GM12878 (cell line): ENCODE data around the gene MED31. TPM values are rescaled to one million over a fixed set of nuclear protein-coding genes. Genes with fewer than 3 reads are reported as not detected.

Experiments
- ATAC-seq: fragments of 200-7000 bp; cut with Tn5 transposase; 3 replicates; pipeline ENCODE4 v1.9.1; 2020; ENCODE audit warnings: mild to moderate bottlenecking, moderate library complexity
- BruUV-seq: library from RNA; stranded (reverse); fragments of 400-500 nt; replicated peaks from 2 replicates; lab custom pipeline; 2021; lab: Mats Ljungman, UMichigan
- CTCF ChIA-PET: fragments of 300-600 bp; sonication (Branson Sonifier 250); formaldehyde crosslinking; extraction: SDS; loops from one replicate; lab custom pipeline; 2021; ENCODE audit warnings: inconsistent platforms; lab: Yijun Ruan, JAX
- POLR2A ChIA-PET: fragments of 350-600 bp; formaldehyde crosslinking; extraction: SDS; loops from one replicate; lab custom pipeline; 2021; ENCODE audit warnings: inconsistent platforms; lab: Charles Lee
- RAD21 ChIA-PET: fragments of 300-600 bp; sonication (Branson Sonifier 250); formaldehyde crosslinking; loops from one replicate; lab custom pipeline; 2023; ENCODE audit warnings: antibody characterized with exemption; ENCODE audit not compliant: unreplicated experiment; lab: Charles Lee
- SMC1A ChIA-PET: fragments of 300-600 bp; sonication (Branson Sonifier 250); formaldehyde crosslinking; loops from one replicate; lab custom pipeline; 2023; ENCODE audit not compliant: unreplicated experiment, uncharacterized antibody; lab: Charles Lee
- DNase-seq: peaks from one replicate; pipeline ENCODE4 v3.0.0-alpha.2; 2011; ENCODE audit warnings: low read depth, low spot score
- FAIRE-seq: peaks from 3 replicates; lab custom pipeline; 2011; peaks lifted over from hg19 to GRCh38; lab: Jason Lieb, UNC
- H2AFZ ChIP-seq: 2 replicates; pipeline ENCODE4 v1.6.0; 2011; ENCODE audit warnings: low read depth, low read length, control low read depth; ENCODE audit not compliant: control insufficient read depth
- H3K27ac ChIP-seq: 2 replicates; pipeline ENCODE4 v1.5.1; 2011; ENCODE audit warnings: control low read depth; ENCODE audit not compliant: control insufficient read depth, insufficient read depth
- H3K27me3 ChIP-seq, 2 experiments: replicated peaks in 1 of 2; 2 replicates each; pipeline versions ENCODE4 v1.6.0 to v1.6.1; 2011; ENCODE audit warnings: low read length in 1 of 2; ENCODE audit not compliant: control insufficient read depth in 2 of 2, insufficient read depth in 2 of 2
- H3K36me3 ChIP-seq, 2 experiments: 2 replicates each; pipeline ENCODE4 v1.5.1; 2011; ENCODE audit warnings: low read length in 1 of 2; ENCODE audit not compliant: control insufficient read depth in 2 of 2, insufficient read depth in 2 of 2
- H3K4me1 ChIP-seq: 2 replicates; pipeline ENCODE4 v1.6.1; 2011; ENCODE audit warnings: mild to moderate bottlenecking, low read length, moderate library complexity, mixed read lengths; ENCODE audit not compliant: control insufficient read depth, insufficient read depth
- H3K4me2 ChIP-seq: 2 replicates; pipeline ENCODE4 v1.6.0; 2011; ENCODE audit warnings: control low read depth; ENCODE audit not compliant: control insufficient read depth, insufficient read depth
- H3K4me3 ChIP-seq: fragments of 200-600 bp; sonication (generic); 2 replicates; pipeline ENCODE4 v1.5.1; 2016
- H3K79me2 ChIP-seq: 2 replicates; pipeline ENCODE4 v1.6.0; 2011; ENCODE audit warnings: low read length; ENCODE audit not compliant: control insufficient read depth, insufficient read depth
- H3K9ac ChIP-seq: 2 replicates; pipeline ENCODE4 v1.8.0; 2011; ENCODE audit warnings: low read length, control low read depth, mixed read lengths; ENCODE audit not compliant: control insufficient read depth, insufficient read depth
- H3K9me3 ChIP-seq: replicated peaks from 3 replicates; pipeline ENCODE4 v1.5.1; 2011; ENCODE audit warnings: mild to moderate bottlenecking, low read length; ENCODE audit not compliant: control insufficient read depth, insufficient read depth
- H4K20me1 ChIP-seq: 2 replicates; pipeline ENCODE4 v1.6.0; 2011; ENCODE audit not compliant: control insufficient read depth, insufficient read depth
- BHLHE40 ChIP-seq, 2 experiments: fragments of 450-650 bp in 1 of 2; IDR thresholded peaks; 2 replicates each; pipeline ENCODE4 v1.6.1; 2011 to 2017; ENCODE audit warnings: low read depth in 2 of 2, borderline replicate concordance in 1 of 2, improper control_type of control experiment in 1 of 2, low read length in 1 of 2, mild to moderate bottlenecking in 1 of 2
- NR2C1 ChIP-seq: fragments of 450-650 bp; IDR thresholded peaks from 2 replicates; pipeline ENCODE4 v1.6.1; 2017; ENCODE audit warnings: antibody characterized with exemption, mild to moderate bottlenecking, moderate library complexity
- RELB ChIP-seq: fragments of 450-650 bp; IDR thresholded peaks from 2 replicates; pipeline ENCODE4 v1.6.1; 2017; ENCODE audit warnings: low read depth, mild to moderate bottlenecking, moderate library complexity
- YY1 ChIP-seq: IDR thresholded peaks from 2 replicates; pipeline ENCODE4 v1.6.1; 2011; ENCODE audit warnings: low read depth, mild to moderate bottlenecking, low read length
- ZZZ3 ChIP-seq: IDR thresholded peaks from 2 replicates; pipeline ENCODE4 v1.6.1; 2011; ENCODE audit warnings: low read depth; ENCODE audit not compliant: control insufficient read depth, insufficient read length
- WGBS: methylation state at CpG from one replicate; pipeline ENCODE4 v1.1.6; 2016; ENCODE audit warnings: low lambda C conversion rate; ENCODE audit not compliant: insufficient replicate concordance, insufficient coverage; ENCODE audit errors: missing lambda C conversion rate; 5-methylcytosine and 5-hydroxymethylcytosine counted together
- in situ Hi-C: fragments of 300-500 bp; cut with MboI; formaldehyde crosslinking; loops from 9 replicates; pipeline ENCODE4 v1.14.3; 2018; ENCODE audit warnings: mixed read lengths
- intact Hi-C: fragments of 100-400 bp; cut with micrococcal nuclease; formaldehyde crosslinking; loops from one replicate; pipeline ENCODE4 v1.14.2; 2022; ENCODE audit not compliant: unreplicated experiment
- polyA plus RNA-seq, 11 experiments: library from polyadenylated mRNA; depleted of rRNA in 4 of 11; unstranded in 6 of 11; stranded (reverse) in 5 of 11; fragments of >200 nt; fragmentation: Nextera tagmentation in 4 of 11; fragmentation: Illumina TruSeq in 1 of 11; extraction: Ambion mirVana in 4 of 11; extraction: Trizol in 1 of 11; gene quantifications; 1 replicate in 1 of 11; 2 replicates in 10 of 11; pipeline versions ENCODE4 v1.2.1 to v1.2.3, GENCODE V29; 2011 to 2016; ENCODE audit warnings: inconsistent platforms in 2 of 11, missing spikeins in 2 of 11, low read depth in 1 of 11
- total RNA-seq, 4 experiments: library from RNA; depleted of rRNA in 3 of 4; stranded (reverse); fragments of >200 nt in 3 of 4; fragmentation: Illumina TruSeq in 1 of 4; extraction: Trizol in 1 of 4; gene quantifications; 2 replicates each; pipeline versions ENCODE4 v1.2.1 to v1.2.3, GENCODE V29; 2013 to 2021
- TF ChIP-seq, protein P1 (sequence below): IDR thresholded peaks from 2 replicates; pipeline ENCODE4 v1.6.1; 2012; ENCODE audit warnings: improper control_type of control experiment, low read depth, low read length; ENCODE audit not compliant: insufficient replicate concordance
- TF ChIP-seq, protein P2 (sequence below): fragments of 450-650 bp; IDR thresholded peaks from 2 replicates; pipeline ENCODE4 v1.6.1; 2017; ENCODE audit warnings: mild to moderate bottlenecking, moderate library complexity
- TF ChIP-seq, protein P3 (sequence below): IDR thresholded peaks from 2 replicates; pipeline ENCODE4 v1.6.1; 2011; ENCODE audit warnings: borderline replicate concordance, low read depth, mild to moderate bottlenecking, moderate library complexity, mixed read lengths, low read length; ENCODE audit not compliant: insufficient read depth; ENCODE audit errors: extremely low read length

MED31 gene
- total and polyA plus RNA-seq, 10 of the 15 experiments (the other 5 are each of a cell fraction or from before 2014, with no cell fraction given): 14.4 to 71.1 (median 34.6) TPM

DNA sequence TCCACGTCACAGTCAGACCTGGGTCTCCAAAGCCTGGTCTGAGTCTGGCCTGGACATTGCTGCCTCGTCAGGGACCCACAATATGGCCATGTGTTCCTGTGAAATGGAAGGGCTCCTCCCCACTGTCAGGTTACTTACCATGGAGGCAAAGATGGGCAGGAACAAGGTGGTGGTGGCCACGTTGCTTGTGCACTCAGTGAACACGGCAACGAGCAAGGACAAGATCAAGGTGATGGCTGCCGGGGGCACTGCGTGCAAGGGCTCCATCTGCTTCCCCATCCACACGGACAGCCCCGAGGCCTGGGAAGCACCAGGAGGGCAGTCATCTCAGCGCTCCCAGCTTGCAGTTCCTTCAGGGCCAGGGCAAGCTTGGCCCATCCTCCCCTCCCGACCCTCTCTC, 39.2 kb upstream of the MED31 start:
- CTCF ChIA-PET: no interaction called here
- Histone ChIP-seq H2AFZ (no peak overlapping the region), H3K4me3 (no peak overlapping the region)
- POLR2A ChIA-PET: no interaction called here
- intact Hi-C loops: no loop called here
- no peak for TF ChIP-seq BHLHE40 (IDR thresholded peaks at IDR 0.05; ENCODE audit: borderline replicate concordance in 1 of 2, low read depth in 2 of 2, low read length in 1 of 2)
- no peak for TF ChIP-seq NR2C1
- no peak for TF ChIP-seq RELB
- TF ChIP-seq, protein P1, sequence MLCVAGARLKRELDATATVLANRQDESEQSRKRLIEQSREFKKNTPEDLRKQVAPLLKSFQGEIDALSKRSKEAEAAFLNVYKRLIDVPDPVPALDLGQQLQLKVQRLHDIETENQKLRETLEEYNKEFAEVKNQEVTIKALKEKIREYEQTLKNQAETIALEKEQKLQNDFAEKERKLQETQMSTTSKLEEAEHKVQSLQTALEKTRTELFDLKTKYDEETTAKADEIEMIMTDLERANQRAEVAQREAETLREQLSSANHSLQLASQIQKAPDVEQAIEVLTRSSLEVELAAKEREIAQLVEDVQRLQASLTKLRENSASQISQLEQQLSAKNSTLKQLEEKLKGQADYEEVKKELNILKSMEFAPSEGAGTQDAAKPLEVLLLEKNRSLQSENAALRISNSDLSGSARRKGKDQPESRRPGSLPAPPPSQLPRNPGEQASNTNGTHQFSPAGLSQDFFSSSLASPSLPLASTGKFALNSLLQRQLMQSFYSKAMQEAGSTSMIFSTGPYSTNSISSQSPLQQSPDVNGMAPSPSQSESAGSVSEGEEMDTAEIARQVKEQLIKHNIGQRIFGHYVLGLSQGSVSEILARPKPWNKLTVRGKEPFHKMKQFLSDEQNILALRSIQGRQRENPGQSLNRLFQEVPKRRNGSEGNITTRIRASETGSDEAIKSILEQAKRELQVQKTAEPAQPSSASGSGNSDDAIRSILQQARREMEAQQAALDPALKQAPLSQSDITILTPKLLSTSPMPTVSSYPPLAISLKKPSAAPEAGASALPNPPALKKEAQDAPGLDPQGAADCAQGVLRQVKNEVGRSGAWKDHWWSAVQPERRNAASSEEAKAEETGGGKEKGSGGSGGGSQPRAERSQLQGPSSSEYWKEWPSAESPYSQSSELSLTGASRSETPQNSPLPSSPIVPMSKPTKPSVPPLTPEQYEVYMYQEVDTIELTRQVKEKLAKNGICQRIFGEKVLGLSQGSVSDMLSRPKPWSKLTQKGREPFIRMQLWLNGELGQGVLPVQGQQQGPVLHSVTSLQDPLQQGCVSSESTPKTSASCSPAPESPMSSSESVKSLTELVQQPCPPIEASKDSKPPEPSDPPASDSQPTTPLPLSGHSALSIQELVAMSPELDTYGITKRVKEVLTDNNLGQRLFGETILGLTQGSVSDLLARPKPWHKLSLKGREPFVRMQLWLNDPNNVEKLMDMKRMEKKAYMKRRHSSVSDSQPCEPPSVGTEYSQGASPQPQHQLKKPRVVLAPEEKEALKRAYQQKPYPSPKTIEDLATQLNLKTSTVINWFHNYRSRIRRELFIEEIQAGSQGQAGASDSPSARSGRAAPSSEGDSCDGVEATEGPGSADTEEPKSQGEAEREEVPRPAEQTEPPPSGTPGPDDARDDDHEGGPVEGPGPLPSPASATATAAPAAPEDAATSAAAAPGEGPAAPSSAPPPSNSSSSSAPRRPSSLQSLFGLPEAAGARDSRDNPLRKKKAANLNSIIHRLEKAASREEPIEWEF: no peak
- TF ChIP-seq, protein P2, sequence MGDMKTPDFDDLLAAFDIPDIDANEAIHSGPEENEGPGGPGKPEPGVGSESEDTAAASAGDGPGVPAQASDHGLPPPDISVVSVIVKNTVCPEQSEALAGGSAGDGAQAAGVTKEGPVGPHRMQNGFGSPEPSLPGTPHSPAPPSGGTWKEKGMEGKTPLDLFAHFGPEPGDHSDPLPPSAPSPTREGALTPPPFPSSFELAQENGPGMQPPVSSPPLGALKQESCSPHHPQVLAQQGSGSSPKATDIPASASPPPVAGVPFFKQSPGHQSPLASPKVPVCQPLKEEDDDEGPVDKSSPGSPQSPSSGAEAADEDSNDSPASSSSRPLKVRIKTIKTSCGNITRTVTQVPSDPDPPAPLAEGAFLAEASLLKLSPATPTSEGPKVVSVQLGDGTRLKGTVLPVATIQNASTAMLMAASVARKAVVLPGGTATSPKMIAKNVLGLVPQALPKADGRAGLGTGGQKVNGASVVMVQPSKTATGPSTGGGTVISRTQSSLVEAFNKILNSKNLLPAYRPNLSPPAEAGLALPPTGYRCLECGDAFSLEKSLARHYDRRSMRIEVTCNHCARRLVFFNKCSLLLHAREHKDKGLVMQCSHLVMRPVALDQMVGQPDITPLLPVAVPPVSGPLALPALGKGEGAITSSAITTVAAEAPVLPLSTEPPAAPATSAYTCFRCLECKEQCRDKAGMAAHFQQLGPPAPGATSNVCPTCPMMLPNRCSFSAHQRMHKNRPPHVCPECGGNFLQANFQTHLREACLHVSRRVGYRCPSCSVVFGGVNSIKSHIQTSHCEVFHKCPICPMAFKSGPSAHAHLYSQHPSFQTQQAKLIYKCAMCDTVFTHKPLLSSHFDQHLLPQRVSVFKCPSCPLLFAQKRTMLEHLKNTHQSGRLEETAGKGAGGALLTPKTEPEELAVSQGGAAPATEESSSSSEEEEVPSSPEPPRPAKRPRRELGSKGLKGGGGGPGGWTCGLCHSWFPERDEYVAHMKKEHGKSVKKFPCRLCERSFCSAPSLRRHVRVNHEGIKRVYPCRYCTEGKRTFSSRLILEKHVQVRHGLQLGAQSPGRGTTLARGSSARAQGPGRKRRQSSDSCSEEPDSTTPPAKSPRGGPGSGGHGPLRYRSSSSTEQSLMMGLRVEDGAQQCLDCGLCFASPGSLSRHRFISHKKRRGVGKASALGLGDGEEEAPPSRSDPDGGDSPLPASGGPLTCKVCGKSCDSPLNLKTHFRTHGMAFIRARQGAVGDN: no peak
- TF ChIP-seq YY1: no peak
- TF ChIP-seq ZZZ3: no peak
- TF ChIP-seq, protein P3, sequence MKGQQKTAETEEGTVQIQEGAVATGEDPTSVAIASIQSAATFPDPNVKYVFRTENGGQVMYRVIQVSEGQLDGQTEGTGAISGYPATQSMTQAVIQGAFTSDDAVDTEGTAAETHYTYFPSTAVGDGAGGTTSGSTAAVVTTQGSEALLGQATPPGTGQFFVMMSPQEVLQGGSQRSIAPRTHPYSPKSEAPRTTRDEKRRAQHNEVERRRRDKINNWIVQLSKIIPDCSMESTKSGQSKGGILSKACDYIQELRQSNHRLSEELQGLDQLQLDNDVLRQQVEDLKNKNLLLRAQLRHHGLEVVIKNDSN: no peak
- TF ChIP-seq, all 136 proteins: peak for 0
- DNase-seq: no peak
- no TSS peak for BruUV-seq
- in situ Hi-C loops: no loop called here
- H3K4me2 ChIP-seq: no peak overlapping the region
- H3K27me3 ChIP-seq: no peaks in the 10 kb centered on the region; a peak in 1 of 4 replicates
- ChIA-PET RAD21 (no interaction called here), SMC1A (interaction anchor here (1.2 kb wide), 1 partner anchor 10 kb away, joined by 3 read pairs; no protein-coding TSS in a partner anchor)
- H3K27ac ChIP-seq: no peak overlapping the region
- H3K9ac ChIP-seq: no peak overlapping the region
- H3K4me1 ChIP-seq: peaks cover 4% of the 10 kb centered on the region
- H3K36me3 ChIP-seq: no peaks in the 10 kb centered on the region
- no peak for ATAC-seq
- H3K79me2 ChIP-seq: no peaks in the 10 kb centered on the region
- 37% methylated on average over 10 of the region's 11 CpGs for WGBS
- no peaks in the 10 kb centered on the region for H3K9me3 ChIP-seq
- no peak for FAIRE-seq
- H4K20me1 ChIP-seq: no peaks in the 10 kb centered on the region
